Gastroesophageal sphincter (tissue), 3 donors: ENCODE data around the gene TOP1.

Experiments
- CTCF ChIP-seq, 4 experiments: fragments of 200-600 bp in 2 of 4; fragments of 450-650 bp in 2 of 4; sonication (generic) in 1 of 4; IDR thresholded peaks; one replicate each; pipeline ENCODE4 v1.5.1; 2017 to 2019; ENCODE audit warnings: antibody characterized with exemption in 4 of 4, mild to moderate bottlenecking in 2 of 4, moderate library complexity in 2 of 4
- POLR2AphosphoS5 ChIP-seq: sonication (generic); formaldehyde crosslinking; IDR thresholded peaks from one replicate; pipeline ENCODE4 v1.6.1; 2017; ENCODE audit warnings: antibody characterized with exemption

GRCh38 chr20:41116282-41116956 lies 87.8 kb downstream of the TOP1 start:
- TF ChIP-seq POLR2AphosphoS5 (no peak), CTCF (IDR thresholded peaks at IDR 0.05) (no peak)
